A549 (cell line): ENCODE measurements around the gene RNF121. TPM values are rescaled to one million over a fixed set of nuclear protein-coding genes. Genes with fewer than 3 reads are reported as not detected.

Source experiments
- ATAC-seq, 2 experiments: fragments of 200-7000 bp in 1 of 2; fragments of >200 bp in 1 of 2; cut with Nextera tagmentation in 1 of 2; cut with Tn5 transposase in 1 of 2; 3 replicates each; pipeline versions ENCODE4 v1.8.0 to v1.9.1; 2018 to 2020; ENCODE audit warnings: mild to moderate bottlenecking in 1 of 2, moderate library complexity in 1 of 2
- CTCF ChIA-PET: fragments of 300-600 bp; sonication (Branson Sonifier 250); formaldehyde crosslinking; extraction: SDS; loops from one replicate; lab custom pipeline; 2021; ENCODE audit warnings: antibody characterized with exemption, inconsistent platforms; lab: Yijun Ruan, JAX
- POLR2A ChIA-PET: fragments of 350-600 bp; formaldehyde crosslinking; extraction: SDS; loops from one replicate; lab custom pipeline; 2021; ENCODE audit warnings: antibody characterized with exemption, inconsistent platforms; lab: Yijun Ruan, JAX
- DNase-seq, 2 experiments: peaks; one replicate each; pipeline versions ENCODE4 v3.0.0 to v3.0.0-alpha.2; 2011 to 2016; ENCODE audit warnings: low read depth in 1 of 2, low spot score in 1 of 2
- FAIRE-seq: peaks from 2 replicates; lab custom pipeline; 2011; peaks lifted over from hg19 to GRCh38; lab: Jason Lieb, UNC
- H3K27ac ChIP-seq, 2 experiments: fragments of >200 bp; sonication (Bioruptor Twin); formaldehyde crosslinking; 3 replicates each; pipeline ENCODE4 v1.5.1; 2016 to 2017
- H3K4me1 ChIP-seq: fragments of >200 bp; sonication (Bioruptor Twin); formaldehyde crosslinking; 3 replicates; pipeline ENCODE4 v1.6.1; 2016
- H3K4me2 ChIP-seq: fragments of >200 bp; sonication (Bioruptor Twin); formaldehyde crosslinking; 3 replicates; pipeline ENCODE4 v1.6.1; 2016
- H3K4me3 ChIP-seq: fragments of >200 bp; sonication (Bioruptor Twin); formaldehyde crosslinking; 3 replicates; pipeline ENCODE4 v1.5.1; 2016
- H3K9me3 ChIP-seq: fragments of >200 bp; sonication (Bioruptor Twin); formaldehyde crosslinking; 3 replicates; pipeline ENCODE4 v1.6.1; 2016
- BHLHE40 ChIP-seq: IDR thresholded peaks from 2 replicates; pipeline ENCODE4 v1.6.1; 2012; ENCODE audit warnings: low read depth, low read length, inconsistent platforms
- CBX2 ChIP-seq: fragments of 200-600 bp; sonication (generic); IDR thresholded peaks from 2 replicates; pipeline ENCODE4 v1.6.1; 2016; ENCODE audit warnings: low read depth, mild to moderate bottlenecking, borderline replicate concordance
- CEBPB ChIP-seq, 2 experiments: fragments of >200 bp in 1 of 2; sonication (Bioruptor Twin) in 1 of 2; formaldehyde crosslinking in 1 of 2; IDR thresholded peaks; 2 replicates each; pipeline ENCODE4 v1.6.1; 2012 to 2016
- CHD2 ChIP-seq: fragments of 150-350 bp; IDR thresholded peaks from 2 replicates; pipeline ENCODE4 v1.6.1; 2014; ENCODE audit warnings: low read length; ENCODE audit not compliant: partially characterized antibody
- CHD4 ChIP-seq: fragments of 200-600 bp; sonication (generic); IDR thresholded peaks from 2 replicates; pipeline ENCODE4 v1.6.1; 2016; ENCODE audit warnings: antibody characterized with exemption, mild to moderate bottlenecking, borderline replicate concordance
- EHF ChIP-seq: fragments of 250-450 bp; sonication (Bioruptor Pico); IDR thresholded peaks from 2 replicates; pipeline ENCODE4 v1.5.0; 2020; ENCODE audit warnings: mild to moderate bottlenecking
- ESRRA ChIP-seq: fragments of 150-350 bp; IDR thresholded peaks from 2 replicates; pipeline ENCODE4 v1.6.1; 2014; ENCODE audit warnings: mild to moderate bottlenecking, low read length, borderline replicate concordance
- FOSB ChIP-seq: fragments of 250-450 bp; sonication (Bioruptor Pico); IDR thresholded peaks from 2 replicates; pipeline ENCODE4 v1.5.0; 2020; ENCODE audit warnings: mild to moderate bottlenecking, moderate library complexity
- FOSL2 ChIP-seq, 2 experiments: fragments of 450-650 bp in 1 of 2; fragments of >200 bp in 1 of 2; sonication (Bioruptor Twin) in 1 of 2; formaldehyde crosslinking; IDR thresholded peaks; 2 replicates each; pipeline versions ENCODE4 v1.5.0 to v1.6.1; 2016 to 2020; ENCODE audit warnings: mild to moderate bottlenecking in 1 of 2, moderate library complexity in 1 of 2
- HDAC2 ChIP-seq: fragments of 200-600 bp; sonication (generic); IDR thresholded peaks from 2 replicates; pipeline ENCODE4 v1.6.1; 2016
- HOXB5 ChIP-seq: fragments of 250-450 bp; sonication (Bioruptor Pico); IDR thresholded peaks from 2 replicates; pipeline ENCODE4 v1.5.0; 2020; ENCODE audit warnings: mild to moderate bottlenecking, moderate library complexity
- JUN ChIP-seq, 2 experiments: fragments of >200 bp; sonication (Bioruptor Twin); formaldehyde crosslinking; IDR thresholded peaks; 2 replicates in 1 of 2; 3 replicates in 1 of 2; pipeline ENCODE4 v1.6.1; 2016 to 2017
- MAZ ChIP-seq: fragments of 150-350 bp; IDR thresholded peaks from 2 replicates; pipeline ENCODE4 v1.6.1; 2014; ENCODE audit warnings: antibody characterized with exemption, low read depth, low read length, borderline replicate concordance
- MYC ChIP-seq: IDR thresholded peaks from 2 replicates; pipeline ENCODE4 v1.6.1; 2012; ENCODE audit warnings: mild to moderate bottlenecking, inconsistent platforms, low read length, improper control_type of control experiment, borderline replicate concordance
- NR3C1 ChIP-seq: fragments of >200 bp; sonication (Bioruptor Twin); formaldehyde crosslinking; IDR thresholded peaks from 3 replicates; pipeline ENCODE4 v1.6.1; 2017
- RAD21 ChIP-seq, 2 experiments: fragments of >200 bp in 1 of 2; sonication (Bioruptor Twin) in 1 of 2; formaldehyde crosslinking in 1 of 2; IDR thresholded peaks in 1 of 2; conservative IDR thresholded peaks in 1 of 2; 2 replicates in 1 of 2; 3 replicates in 1 of 2; pipeline ENCODE4 v1.6.1; 2012 to 2018; ENCODE audit warnings: inconsistent platforms in 1 of 2
- RARB ChIP-seq: fragments of 250-450 bp; sonication (Bioruptor Pico); IDR thresholded peaks from 2 replicates; pipeline ENCODE4 v1.8.0; 2021; ENCODE audit warnings: mild to moderate bottlenecking, moderate library complexity
- RCOR1 ChIP-seq: fragments of 150-350 bp; IDR thresholded peaks from 2 replicates; pipeline ENCODE4 v1.6.1; 2014; ENCODE audit warnings: antibody characterized with exemption, low read length, low read depth
- SMC3 ChIP-seq: fragments of >200 bp; sonication (Bioruptor Twin); formaldehyde crosslinking; IDR thresholded peaks from 3 replicates; pipeline ENCODE4 v1.6.1; 2018; ENCODE audit warnings: inconsistent platforms
- SREBF2 ChIP-seq: fragments of 450-650 bp; IDR thresholded peaks from 2 replicates; pipeline ENCODE4 v1.6.1; 2014; ENCODE audit warnings: mild to moderate bottlenecking, moderate library complexity
- TP53 ChIP-seq: fragments of 250-450 bp; sonication (Bioruptor Pico); IDR thresholded peaks from 2 replicates; pipeline ENCODE4 v1.5.0; 2021; ENCODE audit warnings: mild to moderate bottlenecking, moderate library complexity
- ZC3H11A ChIP-seq: fragments of 450-650 bp; IDR thresholded peaks from 2 replicates; pipeline ENCODE4 v1.6.1; 2014; ENCODE audit warnings: antibody characterized with exemption, mild to moderate bottlenecking
- ZNF302 ChIP-seq: fragments of 250-450 bp; sonication (Bioruptor Pico); IDR thresholded peaks from 2 replicates; pipeline ENCODE4 v1.9.0; 2021; ENCODE audit warnings: inconsistent platforms, mild to moderate bottlenecking, moderate library complexity
- WGBS: methylation state at CpG from one replicate; pipeline ENCODE4 v1.1.6; 2017; ENCODE audit errors: missing lambda C conversion rate; 5-methylcytosine and 5-hydroxymethylcytosine counted together
- polyA plus RNA-seq, 4 experiments: library from polyadenylated mRNA; depleted of rRNA in 3 of 4; stranded (reverse); fragments of >200 nt; fragmentation: RNase III in 1 of 4; extraction: RNeasy Plus Mini Kit Qiagen cat#74134 plus additional on column Dnase treatment in 1 of 4; gene quantifications; 2 replicates in 3 of 4; 3 replicates in 1 of 4; pipeline ENCODE4 v1.2.3, GENCODE V29; 2011 to 2017
- TF ChIP-seq, protein P1 (sequence below): fragments of 250-450 bp; sonication (Bioruptor Pico); IDR thresholded peaks from 2 replicates; pipeline ENCODE4 v1.5.0; 2020; ENCODE audit warnings: low read depth, mild to moderate bottlenecking, moderate library complexity
- TF ChIP-seq, protein P2 (sequence below): IDR thresholded peaks from 2 replicates; pipeline ENCODE4 v1.6.1; 2012; ENCODE audit warnings: low read depth, borderline replicate concordance
- TF ChIP-seq, protein P3 (sequence below): fragments of 200-600 bp; sonication (generic); IDR thresholded peaks from 2 replicates; pipeline ENCODE4 v1.6.1; 2016; ENCODE audit warnings: antibody characterized with exemption, mild to moderate bottlenecking, moderate library complexity
- TF ChIP-seq, protein P4 (sequence below): fragments of >200 bp; sonication (Bioruptor Twin); formaldehyde crosslinking; IDR thresholded peaks from 2 replicates; pipeline ENCODE4 v1.6.1; 2016
- TF ChIP-seq, protein P5 (sequence below): fragments of 450-650 bp; IDR thresholded peaks from 2 replicates; pipeline ENCODE4 v1.6.1; 2014; ENCODE audit warnings: antibody characterized with exemption

Gene RNF121
- polyA plus RNA-seq, 2 of the 4 experiments (the other 2 are of a cell fraction) = 79.0 to 102 TPM

DNA sequence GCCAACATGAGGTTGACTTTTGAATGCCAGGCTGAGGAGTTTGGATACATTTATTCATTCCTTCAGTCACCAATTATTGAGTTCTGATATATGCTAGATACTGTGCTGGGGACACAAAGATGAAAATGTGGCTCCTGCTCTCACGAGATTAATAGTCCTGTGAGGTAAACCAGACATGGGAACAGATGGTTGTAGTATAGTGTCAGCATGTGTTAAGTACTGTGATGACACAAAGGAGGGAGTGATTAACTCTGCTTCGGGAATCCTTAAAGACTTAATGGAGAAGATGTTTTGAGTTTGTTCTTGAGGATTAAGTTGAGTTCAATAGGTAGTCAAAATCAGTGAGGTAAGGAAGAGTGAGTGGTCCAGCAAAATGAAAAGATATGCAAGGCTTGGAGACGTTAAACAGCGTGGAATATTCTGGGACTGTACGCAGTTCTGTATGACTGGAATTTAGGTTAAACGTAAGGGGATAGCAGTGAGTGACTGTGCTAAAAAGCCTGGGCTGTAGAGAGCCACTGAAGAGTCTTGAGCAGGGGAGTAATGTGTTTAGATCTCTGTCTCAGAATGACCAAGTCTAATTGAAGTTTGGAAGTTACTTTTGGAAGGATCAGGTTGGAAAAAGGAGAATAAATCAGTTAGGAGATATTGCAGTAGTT is 11.8 kb downstream of the RNF121 start:
- peak overlapping the region; percentile 23 for H3K4me2 ChIP-seq
- ATAC-seq = no peak
- H3K9me3 ChIP-seq = no peaks in the 10 kb centered on the region
- 88% methylated on average over 6 of the region's 6 CpGs for WGBS
- TF ChIP-seq, protein P1, sequence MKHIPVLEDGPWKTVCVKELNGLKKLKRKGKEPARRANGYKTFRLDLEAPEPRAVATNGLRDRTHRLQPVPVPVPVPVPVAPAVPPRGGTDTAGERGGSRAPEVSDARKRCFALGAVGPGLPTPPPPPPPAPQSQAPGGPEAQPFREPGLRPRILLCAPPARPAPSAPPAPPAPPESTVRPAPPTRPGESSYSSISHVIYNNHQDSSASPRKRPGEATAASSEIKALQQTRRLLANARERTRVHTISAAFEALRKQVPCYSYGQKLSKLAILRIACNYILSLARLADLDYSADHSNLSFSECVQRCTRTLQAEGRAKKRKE (CRISPR knock-in tag) = no peak
- TF ChIP-seq, protein P2, sequence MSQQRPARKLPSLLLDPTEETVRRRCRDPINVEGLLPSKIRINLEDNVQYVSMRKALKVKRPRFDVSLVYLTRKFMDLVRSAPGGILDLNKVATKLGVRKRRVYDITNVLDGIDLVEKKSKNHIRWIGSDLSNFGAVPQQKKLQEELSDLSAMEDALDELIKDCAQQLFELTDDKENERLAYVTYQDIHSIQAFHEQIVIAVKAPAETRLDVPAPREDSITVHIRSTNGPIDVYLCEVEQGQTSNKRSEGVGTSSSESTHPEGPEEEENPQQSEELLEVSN = no peak
- TF ChIP-seq FOSB (CRISPR knock-in tag) (no peak), HOXB5 (CRISPR knock-in tag) (no peak), CHD4 (no peak), HDAC2 (no peak), CBX2 (no peak), CHD2 (no peak), RARB (no peak), RAD21 (conservative IDR thresholded peaks at IDR 0.05 in 1 of 2, IDR thresholded peaks at IDR 0.05 in 1 of 2) (no peak), SMC3 (no peak), NR3C1 (no peak)
- TF ChIP-seq, protein P3, sequence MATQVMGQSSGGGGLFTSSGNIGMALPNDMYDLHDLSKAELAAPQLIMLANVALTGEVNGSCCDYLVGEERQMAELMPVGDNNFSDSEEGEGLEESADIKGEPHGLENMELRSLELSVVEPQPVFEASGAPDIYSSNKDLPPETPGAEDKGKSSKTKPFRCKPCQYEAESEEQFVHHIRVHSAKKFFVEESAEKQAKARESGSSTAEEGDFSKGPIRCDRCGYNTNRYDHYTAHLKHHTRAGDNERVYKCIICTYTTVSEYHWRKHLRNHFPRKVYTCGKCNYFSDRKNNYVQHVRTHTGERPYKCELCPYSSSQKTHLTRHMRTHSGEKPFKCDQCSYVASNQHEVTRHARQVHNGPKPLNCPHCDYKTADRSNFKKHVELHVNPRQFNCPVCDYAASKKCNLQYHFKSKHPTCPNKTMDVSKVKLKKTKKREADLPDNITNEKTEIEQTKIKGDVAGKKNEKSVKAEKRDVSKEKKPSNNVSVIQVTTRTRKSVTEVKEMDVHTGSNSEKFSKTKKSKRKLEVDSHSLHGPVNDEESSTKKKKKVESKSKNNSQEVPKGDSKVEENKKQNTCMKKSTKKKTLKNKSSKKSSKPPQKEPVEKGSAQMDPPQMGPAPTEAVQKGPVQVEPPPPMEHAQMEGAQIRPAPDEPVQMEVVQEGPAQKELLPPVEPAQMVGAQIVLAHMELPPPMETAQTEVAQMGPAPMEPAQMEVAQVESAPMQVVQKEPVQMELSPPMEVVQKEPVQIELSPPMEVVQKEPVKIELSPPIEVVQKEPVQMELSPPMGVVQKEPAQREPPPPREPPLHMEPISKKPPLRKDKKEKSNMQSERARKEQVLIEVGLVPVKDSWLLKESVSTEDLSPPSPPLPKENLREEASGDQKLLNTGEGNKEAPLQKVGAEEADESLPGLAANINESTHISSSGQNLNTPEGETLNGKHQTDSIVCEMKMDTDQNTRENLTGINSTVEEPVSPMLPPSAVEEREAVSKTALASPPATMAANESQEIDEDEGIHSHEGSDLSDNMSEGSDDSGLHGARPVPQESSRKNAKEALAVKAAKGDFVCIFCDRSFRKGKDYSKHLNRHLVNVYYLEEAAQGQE = no peak
- TF ChIP-seq, all 56 proteins: peak for 0
- Histone ChIP-seq H3K4me3 (no peak overlapping the region), H3K27ac (peak overlapping the region; percentile 41 to 54; a peak in 5 of 6 replicates), H3K4me1 (peaks cover 93% of the 10 kb centered on the region)
- CTCF ChIA-PET = interaction anchor here (1.2 to 3.0 kb wide), 2 partner anchors 17 to 36 kb away, joined by 4 to 8 read pairs; no protein-coding TSS in a partner anchor
- no peak for FAIRE-seq
- POLR2A ChIA-PET = interaction anchor here (1.4 kb wide), 1 partner anchor 12 kb away, joined by 4 read pairs; the partner anchor contains the start of genes RNF121 and XNDC1N
- DNase-seq = no peak

DNA sequence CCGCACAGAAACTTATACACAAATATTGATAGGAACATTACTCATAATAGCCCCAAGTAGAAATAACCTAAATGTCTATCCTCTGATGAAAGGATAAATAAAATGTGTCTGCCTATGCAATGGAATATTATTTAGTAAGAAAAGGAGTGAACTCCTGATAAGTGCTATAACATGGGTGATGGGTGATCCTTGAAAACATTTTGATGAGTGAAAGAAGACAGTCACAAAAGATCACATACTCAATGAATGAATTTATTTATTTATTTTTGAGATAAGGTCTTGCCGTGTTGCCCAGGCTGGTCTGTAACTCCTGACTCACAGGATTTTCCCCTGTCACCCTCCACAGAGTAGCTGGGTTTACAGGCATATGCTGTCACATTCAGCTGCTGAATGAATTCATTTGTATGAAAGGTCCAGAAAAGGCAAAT is 17.3 kb downstream of the RNF121 start:
- peaks cover 84% of the 10 kb centered on the region for H3K4me1 ChIP-seq
- ATAC-seq = peak; percentile 70 to 75
- 5% methylated on average over 2 of the region's 2 CpGs for WGBS
- FAIRE-seq = no peak
- H3K4me3 ChIP-seq = no peak overlapping the region
- ChIA-PET CTCF (interaction anchor here (0.6 to 2.4 kb wide), 4 partner anchors 8 to 1714 kb away, joined by 3 to 11 read pairs (median 3); no protein-coding TSS in a partner anchor), POLR2A (interaction anchor here (0.6 to 1.9 kb wide), 2 partner anchors 18 to 19 kb away, joined by 4 to 21 read pairs; partner anchors contain the start of genes RNF121 and XNDC1N)
- peak overlapping the region; percentile 74 for H3K4me2 ChIP-seq
- peak; percentile 53 to 77 for DNase-seq
- H3K27ac ChIP-seq = peak overlapping the region; percentile 87 to 92
- no peaks in the 10 kb centered on the region for H3K9me3 ChIP-seq
- TF ChIP-seq, protein P1 (CRISPR knock-in tag) = no peak
- TF ChIP-seq FOSL2 (IDR thresholded peaks at IDR 0.05) (peak; percentile 35; the same call in 1 of the 2 replicates), FOSL2 (CRISPR knock-in tag; IDR thresholded peaks at IDR 0.05) (peak; percentile 59; the same call in 1 of the 2 replicates), ESRRA (no peak), EHF (CRISPR knock-in tag) (no peak), CEBPB (IDR thresholded peaks at IDR 0.05) (no peak; a peak in 1 of 4 replicates), ZNF302 (no peak), BHLHE40 (no peak), ZC3H11A (no peak), MYC (no peak), RCOR1 (no peak), MAZ (no peak), SREBF2 (no peak), TP53 (no peak), JUN (IDR thresholded peaks at IDR 0.05) (peak in 1 of 2 experiments; percentile 25; a peak in 1 of 5 replicates)
- TF ChIP-seq, protein P2 = no peak
- TF ChIP-seq, protein P4, sequence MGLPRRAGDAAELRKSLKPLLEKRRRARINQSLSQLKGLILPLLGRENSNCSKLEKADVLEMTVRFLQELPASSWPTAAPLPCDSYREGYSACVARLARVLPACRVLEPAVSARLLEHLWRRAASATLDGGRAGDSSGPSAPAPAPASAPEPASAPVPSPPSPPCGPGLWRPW = no peak
- TF ChIP-seq, protein P5, sequence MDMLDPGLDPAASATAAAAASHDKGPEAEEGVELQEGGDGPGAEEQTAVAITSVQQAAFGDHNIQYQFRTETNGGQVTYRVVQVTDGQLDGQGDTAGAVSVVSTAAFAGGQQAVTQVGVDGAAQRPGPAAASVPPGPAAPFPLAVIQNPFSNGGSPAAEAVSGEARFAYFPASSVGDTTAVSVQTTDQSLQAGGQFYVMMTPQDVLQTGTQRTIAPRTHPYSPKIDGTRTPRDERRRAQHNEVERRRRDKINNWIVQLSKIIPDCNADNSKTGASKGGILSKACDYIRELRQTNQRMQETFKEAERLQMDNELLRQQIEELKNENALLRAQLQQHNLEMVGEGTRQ = no peak
